ENCODE measurements around the gene KRTAP3-2.

Gene KRTAP3-2

DNA sequence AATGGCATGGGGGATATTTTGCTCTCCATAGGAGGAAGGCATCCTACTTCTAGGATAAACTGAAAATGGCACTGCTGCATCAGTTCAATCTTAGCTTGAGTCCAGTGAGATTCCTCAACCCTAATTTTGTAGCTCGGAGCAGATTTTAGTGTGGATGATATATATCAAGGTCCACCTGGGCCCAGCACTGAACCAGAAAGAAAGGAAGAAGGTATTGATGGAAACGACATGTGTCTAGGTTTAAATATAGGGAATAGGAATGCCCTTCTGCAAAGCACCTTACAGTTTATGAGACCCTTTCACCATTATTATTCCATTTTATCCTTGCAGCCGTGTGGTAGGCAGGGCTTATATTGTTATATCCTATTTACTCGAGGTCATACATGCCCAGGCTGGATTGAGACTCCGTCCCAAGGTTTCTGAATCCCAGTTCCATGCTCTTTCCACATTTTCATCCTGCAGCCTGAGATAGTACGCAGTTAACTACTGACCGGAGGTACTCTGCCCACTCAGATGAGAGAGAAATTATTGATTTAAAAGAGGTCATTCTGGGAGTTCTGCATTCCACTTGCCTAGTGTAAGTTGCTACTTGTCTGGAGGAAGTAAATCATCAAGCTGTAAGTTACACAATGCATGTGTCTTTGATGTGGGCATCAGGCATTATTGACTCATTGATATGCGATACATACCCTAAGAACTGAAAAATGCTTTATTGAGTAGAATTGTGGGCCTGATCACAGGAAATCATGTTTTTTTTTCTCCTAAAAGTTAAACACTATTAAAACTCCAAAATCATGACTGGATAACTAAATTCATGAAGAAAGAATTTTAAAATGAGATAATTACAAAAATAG is 43.1 kb downstream of the KRTAP3-2 start:
- TF ChIP-seq, protein P1, sequence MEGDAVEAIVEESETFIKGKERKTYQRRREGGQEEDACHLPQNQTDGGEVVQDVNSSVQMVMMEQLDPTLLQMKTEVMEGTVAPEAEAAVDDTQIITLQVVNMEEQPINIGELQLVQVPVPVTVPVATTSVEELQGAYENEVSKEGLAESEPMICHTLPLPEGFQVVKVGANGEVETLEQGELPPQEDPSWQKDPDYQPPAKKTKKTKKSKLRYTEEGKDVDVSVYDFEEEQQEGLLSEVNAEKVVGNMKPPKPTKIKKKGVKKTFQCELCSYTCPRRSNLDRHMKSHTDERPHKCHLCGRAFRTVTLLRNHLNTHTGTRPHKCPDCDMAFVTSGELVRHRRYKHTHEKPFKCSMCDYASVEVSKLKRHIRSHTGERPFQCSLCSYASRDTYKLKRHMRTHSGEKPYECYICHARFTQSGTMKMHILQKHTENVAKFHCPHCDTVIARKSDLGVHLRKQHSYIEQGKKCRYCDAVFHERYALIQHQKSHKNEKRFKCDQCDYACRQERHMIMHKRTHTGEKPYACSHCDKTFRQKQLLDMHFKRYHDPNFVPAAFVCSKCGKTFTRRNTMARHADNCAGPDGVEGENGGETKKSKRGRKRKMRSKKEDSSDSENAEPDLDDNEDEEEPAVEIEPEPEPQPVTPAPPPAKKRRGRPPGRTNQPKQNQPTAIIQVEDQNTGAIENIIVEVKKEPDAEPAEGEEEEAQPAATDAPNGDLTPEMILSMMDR (IDR thresholded peaks at IDR 0.05; ENCODE audit: borderline replicate concordance, insufficient read depth, low read depth, low read length): no peak
- H3K4me3 ChIP-seq (ENCODE audit: low read depth, low read length): no peak overlapping the region

DNA sequence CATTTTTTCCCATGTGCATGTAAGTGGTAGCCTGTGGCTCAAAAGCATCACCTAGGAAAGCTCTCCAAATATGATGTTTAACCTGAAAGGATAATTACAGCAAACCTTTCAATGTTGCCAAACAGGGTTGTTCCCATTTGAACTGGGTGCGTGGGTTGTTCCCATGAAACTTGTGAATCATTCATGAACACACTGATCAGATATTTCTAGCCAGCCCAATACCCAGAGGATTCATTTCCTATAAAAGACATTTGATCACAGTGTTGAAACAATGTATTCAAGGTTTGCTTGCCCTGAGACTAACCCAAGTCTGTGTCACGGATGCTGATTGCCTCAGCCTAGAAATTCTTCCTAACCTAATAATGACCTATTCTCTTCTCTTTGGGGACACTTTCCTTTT is 45.8 kb downstream of the KRTAP3-2 start:
- TF ChIP-seq, protein P1 (IDR thresholded peaks at IDR 0.05; ENCODE audit: borderline replicate concordance, insufficient read depth, low read depth, low read length): no peak
- no peak overlapping the region for H3K4me3 ChIP-seq (ENCODE audit: low read depth, low read length)

DNA sequence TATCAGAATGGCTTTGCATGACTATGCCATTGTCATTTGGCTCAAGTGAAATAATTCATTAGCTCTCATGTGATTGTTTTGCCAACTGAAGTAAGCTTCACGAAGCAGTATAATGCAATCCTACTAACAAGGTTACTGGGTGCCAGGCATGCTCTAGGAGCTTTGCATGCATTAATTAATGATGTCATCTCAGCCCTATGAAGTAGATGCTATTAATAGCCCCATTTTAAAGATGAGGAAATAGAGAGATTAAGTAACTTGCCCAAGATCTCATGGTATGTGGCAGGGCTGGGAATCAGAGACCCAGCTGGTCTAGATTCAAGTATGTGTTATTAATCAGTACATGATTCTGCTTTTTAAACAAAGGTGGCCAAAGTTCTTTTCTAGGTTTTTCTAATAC is 47.0 kb downstream of the KRTAP3-2 start:
- no peak overlapping the region for H3K4me3 ChIP-seq (ENCODE audit: low read depth, low read length)

DNA sequence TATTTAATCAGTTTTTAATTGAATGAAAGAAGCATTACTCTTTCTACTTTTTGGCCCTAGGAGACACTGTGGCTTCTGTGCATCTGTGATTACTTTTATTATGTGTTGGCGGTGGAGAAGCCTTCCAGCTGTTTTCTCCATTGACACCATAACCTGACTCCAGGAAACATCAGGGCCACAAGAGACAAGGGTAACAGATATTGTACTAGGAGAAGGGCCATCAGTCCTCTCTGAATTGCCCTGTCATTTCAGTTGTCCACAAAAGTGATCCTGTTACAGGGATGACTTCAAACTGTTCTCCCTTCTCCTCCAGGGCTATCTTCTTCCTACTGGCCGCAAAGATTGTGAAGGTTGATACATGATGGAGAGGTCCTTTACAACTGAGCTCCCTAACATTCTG is 47.6 kb downstream of the KRTAP3-2 start:
- TF ChIP-seq, protein P1 (IDR thresholded peaks at IDR 0.05; ENCODE audit: borderline replicate concordance, insufficient read depth, low read depth, low read length): no peak
- no peak overlapping the region for H3K4me3 ChIP-seq (ENCODE audit: low read depth, low read length)

More for the DNA sequence above, 47.0 kb downstream of the KRTAP3-2 start:
- TF ChIP-seq, protein P1 (IDR thresholded peaks at IDR 0.05; ENCODE audit: borderline replicate concordance, insufficient read depth, low read depth, low read length): no peak

DNA sequence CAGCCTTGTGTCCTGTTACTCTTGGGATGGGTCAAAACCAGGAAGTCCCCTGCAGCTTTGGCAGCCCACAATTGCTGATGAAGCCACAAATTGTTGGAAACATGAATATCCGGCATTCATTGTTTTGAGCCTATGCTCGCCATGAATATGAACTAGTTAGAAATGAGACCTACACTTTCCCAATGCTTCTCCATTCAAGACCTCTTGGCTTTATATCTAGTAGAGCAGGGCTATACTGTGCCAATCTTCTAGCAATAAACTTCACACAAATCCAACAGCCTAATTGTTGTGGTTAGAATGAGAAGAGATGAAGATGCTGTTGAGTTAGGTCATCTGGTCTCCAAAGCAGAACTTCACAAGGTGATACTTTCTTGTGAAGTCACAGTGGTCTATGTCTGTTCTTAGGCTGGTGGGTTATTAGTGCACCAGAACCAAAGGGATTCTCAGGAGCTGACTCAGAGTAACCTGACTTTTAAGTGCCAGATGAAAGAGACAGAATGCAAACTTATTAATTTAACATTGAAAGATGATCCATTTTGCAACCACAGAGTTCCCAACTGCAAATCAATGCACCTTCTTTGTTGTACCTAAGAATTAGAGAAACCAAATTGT is 48.6 kb downstream of the KRTAP3-2 start:
- no peak overlapping the region for H3K4me3 ChIP-seq (ENCODE audit: low read depth, low read length)
- TF ChIP-seq, protein P1 (IDR thresholded peaks at IDR 0.05; ENCODE audit: borderline replicate concordance, insufficient read depth, low read depth, low read length): no peak

DNA sequence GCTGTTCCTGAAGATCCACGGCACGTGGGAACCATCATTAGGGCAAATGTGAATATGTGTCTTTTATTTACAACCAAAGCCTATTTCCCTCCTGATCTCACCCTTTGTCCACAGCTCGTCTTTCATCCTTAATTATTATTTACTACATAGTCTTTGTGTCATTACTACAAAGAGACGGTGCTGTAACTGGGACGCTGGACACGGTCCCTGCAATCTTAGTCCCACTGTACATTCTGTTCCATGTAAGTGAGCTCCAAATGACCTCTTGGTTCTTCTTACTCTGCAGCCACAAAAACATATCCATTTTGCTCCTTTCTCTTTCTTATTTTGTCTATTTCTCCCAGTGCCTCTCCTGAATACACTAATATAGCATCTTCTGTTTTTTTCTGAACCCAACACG is 49.5 kb downstream of the KRTAP3-2 start:
- H3K4me3 ChIP-seq (ENCODE audit: low read depth, low read length): no peak overlapping the region
- TF ChIP-seq, protein P1 (IDR thresholded peaks at IDR 0.05; ENCODE audit: borderline replicate concordance, insufficient read depth, low read depth, low read length): no peak

DNA sequence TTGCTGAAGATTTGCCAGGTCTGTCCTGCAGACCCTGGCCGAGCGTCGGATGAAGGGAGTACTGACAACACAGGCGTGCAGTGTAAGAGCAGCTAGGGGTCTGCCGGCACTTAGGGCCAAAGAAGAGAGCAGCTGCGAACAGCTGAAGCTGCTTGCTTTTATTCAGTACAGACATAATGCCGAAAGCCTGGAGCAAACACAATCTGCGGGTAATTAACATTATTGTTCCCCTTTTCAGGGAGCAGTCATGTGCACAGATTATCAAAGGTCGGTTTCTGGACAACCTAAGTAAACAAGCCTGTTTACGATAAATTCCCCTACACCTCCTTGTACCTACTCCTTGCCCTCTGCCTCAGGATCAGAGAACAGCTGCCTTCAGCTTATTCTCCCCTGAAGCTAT is 50.3 kb downstream of the KRTAP3-2 start:
- no peak overlapping the region for H3K4me3 ChIP-seq (ENCODE audit: low read depth, low read length)

More for the DNA sequence above, 50.3 kb downstream of the KRTAP3-2 start:
- TF ChIP-seq, protein P1 (IDR thresholded peaks at IDR 0.05; ENCODE audit: borderline replicate concordance, insufficient read depth, low read depth, low read length): no peak

All from GM12875 (cell line).